ENCODE measurements around the gene MARCHF10. TPM values are rescaled to one million over a fixed set of nuclear protein-coding genes. Genes with fewer than 3 reads are reported as not detected.

MARCHF10 gene
- total and polyA plus RNA-seq, 8 donors, result 0.52 to 3.6 (median 1.8) TPM

GRCh38 chr17:62825182-62825581, 17.1 kb upstream of the MARCHF10 start:
- no peak overlapping the region for H3K27ac ChIP-seq
- intact Hi-C loops (cut with DNase I), result no loop called here
- no peak for TF ChIP-seq CTCF (IDR thresholded peaks at IDR 0.05)
- H3K36me3 ChIP-seq, result no peaks in the 10 kb centered on the region
- H3K4me3 ChIP-seq, result no peak overlapping the region
- H3K9me3 ChIP-seq, result no peaks in the 10 kb centered on the region
- H3K4me1 ChIP-seq, result peaks cover 2 to 11% of the 10 kb centered on the region in 2 donors
- DNase-seq (no peak), ATAC-seq (no peak)
- no peaks in the 10 kb centered on the region for H3K27me3 ChIP-seq

- intact Hi-C loops (cut with DNase I), result no loop called here
- Histone ChIP-seq H3K9me3 (no peaks in the 10 kb centered on the region), H3K4me3 (no peak overlapping the region), H3K4me1 (peaks cover 7 to 12% of the 10 kb centered on the region in 2 donors), H3K27ac (no peak overlapping the region), H3K36me3 (no peaks in the 10 kb centered on the region), H3K27me3 (no peaks in the 10 kb centered on the region)
- DNase-seq (no peak), ATAC-seq (no peak)
- TF ChIP-seq CTCF (IDR thresholded peaks at IDR 0.05), result no peak
Observed at GRCh38 chr17:62824290-62825131, 16.4 kb upstream of the MARCHF10 start.

- ATAC-seq (no peak), DNase-seq (no peak)
- Histone ChIP-seq H3K36me3 (no peaks in the 10 kb centered on the region), H3K27ac (no peak overlapping the region), H3K4me1 (peaks cover 7 to 18% of the 10 kb centered on the region in 2 donors), H3K27me3 (no peaks in the 10 kb centered on the region), H3K4me3 (no peak overlapping the region), H3K9me3 (no peaks in the 10 kb centered on the region)
- intact Hi-C loops (cut with DNase I), result no loop called here
- TF ChIP-seq CTCF (IDR thresholded peaks at IDR 0.05), result no peak
Observed at GRCh38 chr17:62823111-62823893, 15.2 kb upstream of the MARCHF10 start.

GRCh38 chr17:62822080-62822904, 14.2 kb upstream of the MARCHF10 start:
- intact Hi-C loops (cut with DNase I), result no loop called here
- no peaks in the 10 kb centered on the region for H3K36me3 ChIP-seq
- ATAC-seq (no peak), DNase-seq (peak in 1 of 4 donors; percentile 55)
- H3K27me3 ChIP-seq, result no peaks in the 10 kb centered on the region
- no peaks in the 10 kb centered on the region for H3K9me3 ChIP-seq
- no peak overlapping the region for H3K27ac ChIP-seq
- H3K4me1 ChIP-seq, result peaks cover 7 to 9% of the 10 kb centered on the region in 2 donors
- no peak overlapping the region for H3K4me3 ChIP-seq
- TF ChIP-seq CTCF (IDR thresholded peaks at IDR 0.05), result no peak
